ENCODE data around the gene WDR93.

GRCh38 chr15:89654301-89654761 lies 36.3 kb upstream of the WDR93 start:
- TF ChIP-seq, protein P1, sequence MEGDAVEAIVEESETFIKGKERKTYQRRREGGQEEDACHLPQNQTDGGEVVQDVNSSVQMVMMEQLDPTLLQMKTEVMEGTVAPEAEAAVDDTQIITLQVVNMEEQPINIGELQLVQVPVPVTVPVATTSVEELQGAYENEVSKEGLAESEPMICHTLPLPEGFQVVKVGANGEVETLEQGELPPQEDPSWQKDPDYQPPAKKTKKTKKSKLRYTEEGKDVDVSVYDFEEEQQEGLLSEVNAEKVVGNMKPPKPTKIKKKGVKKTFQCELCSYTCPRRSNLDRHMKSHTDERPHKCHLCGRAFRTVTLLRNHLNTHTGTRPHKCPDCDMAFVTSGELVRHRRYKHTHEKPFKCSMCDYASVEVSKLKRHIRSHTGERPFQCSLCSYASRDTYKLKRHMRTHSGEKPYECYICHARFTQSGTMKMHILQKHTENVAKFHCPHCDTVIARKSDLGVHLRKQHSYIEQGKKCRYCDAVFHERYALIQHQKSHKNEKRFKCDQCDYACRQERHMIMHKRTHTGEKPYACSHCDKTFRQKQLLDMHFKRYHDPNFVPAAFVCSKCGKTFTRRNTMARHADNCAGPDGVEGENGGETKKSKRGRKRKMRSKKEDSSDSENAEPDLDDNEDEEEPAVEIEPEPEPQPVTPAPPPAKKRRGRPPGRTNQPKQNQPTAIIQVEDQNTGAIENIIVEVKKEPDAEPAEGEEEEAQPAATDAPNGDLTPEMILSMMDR (IDR thresholded peaks at IDR 0.05; ENCODE audit: low read depth, low read length): no peak
- TF ChIP-seq POLR2A (IDR thresholded peaks at IDR 0.05; ENCODE audit: extremely low read depth, insufficient read length): no peak
- no peak for TF ChIP-seq MAX (IDR thresholded peaks at IDR 0.05; ENCODE audit: low read depth, low read length)
- TF ChIP-seq MYC (IDR thresholded peaks at IDR 0.05; ENCODE audit: low read depth, low read length): no peak
